Keratinocyte (primary cell): ENCODE measurements around the gene USP13. TPM values are rescaled to one million over a fixed set of nuclear protein-coding genes. Genes with fewer than 3 reads are reported as not detected.

Experiments
- DNase-seq: peaks from one replicate; pipeline ENCODE4 v3.0.0-alpha.2; 2011; ENCODE audit warnings: low read depth, missing footprints, low spot score
- FAIRE-seq: peaks from 2 replicates; lab custom pipeline; 2011; peaks lifted over from hg19 to GRCh38; lab: Jason Lieb, UNC
- H2AFZ ChIP-seq: 2 replicates; pipeline ENCODE4 v1.6.0; 2012; ENCODE audit warnings: low read length, control low read depth, inconsistent platforms; ENCODE audit not compliant: control insufficient read depth
- H3K27ac ChIP-seq: 2 replicates; pipeline ENCODE4 v1.5.1; 2011; ENCODE audit warnings: low read length; ENCODE audit not compliant: control insufficient read depth, insufficient read depth
- H3K27me3 ChIP-seq: 3 replicates; pipeline ENCODE4 v1.6.0; 2011; ENCODE audit warnings: low read length; ENCODE audit not compliant: control insufficient read depth, insufficient read depth; ENCODE audit errors: extremely low read depth
- H3K36me3 ChIP-seq, 2 experiments: 2 replicates in 1 of 2; 3 replicates in 1 of 2; pipeline ENCODE4 v1.5.1; 2011; ENCODE audit warnings: low read length in 2 of 2, mild to moderate bottlenecking in 1 of 2; ENCODE audit not compliant: control insufficient read depth in 2 of 2, insufficient read depth in 2 of 2; ENCODE audit errors: extremely low read depth in 1 of 2
- H3K4me1 ChIP-seq: 3 replicates; pipeline ENCODE4 v1.5.1; 2011; ENCODE audit warnings: low read length; ENCODE audit not compliant: control insufficient read depth, insufficient read depth; ENCODE audit errors: extremely low read depth
- H3K4me2 ChIP-seq: 3 replicates; pipeline ENCODE4 v1.6.0; 2011; ENCODE audit warnings: low read depth, low read length; ENCODE audit not compliant: control insufficient read depth, insufficient read depth; ENCODE audit errors: extremely low read depth
- H3K4me3 ChIP-seq, 3 experiments: fragments of 200-600 bp in 1 of 3; sonication (generic) in 1 of 3; 2 replicates in 2 of 3; 3 replicates in 1 of 3; pipeline ENCODE4 v1.5.1; 2011 to 2016; ENCODE audit warnings: low read length in 3 of 3, mild to moderate bottlenecking in 3 of 3, control low read depth in 2 of 3, inconsistent platforms in 1 of 3, low read depth in 1 of 3, mixed read lengths in 1 of 3, mixed run types in 1 of 3, moderate library complexity in 1 of 3; ENCODE audit not compliant: control insufficient read depth in 2 of 3, insufficient read depth in 2 of 3; ENCODE audit errors: extremely low read depth in 1 of 3
- H3K79me2 ChIP-seq: 2 replicates; pipeline ENCODE4 v1.6.0; 2012; ENCODE audit warnings: low read length; ENCODE audit not compliant: control insufficient read depth, insufficient read depth
- H3K9ac ChIP-seq: 3 replicates; pipeline ENCODE4 v1.6.0; 2011; ENCODE audit warnings: low read length; ENCODE audit not compliant: control insufficient read depth, insufficient read depth; ENCODE audit errors: extremely low read depth
- H3K9me1 ChIP-seq: 3 replicates; pipeline ENCODE4 v1.6.0; 2011; ENCODE audit warnings: low read length; ENCODE audit not compliant: control insufficient read depth, insufficient read depth; ENCODE audit errors: extremely low read depth
- H3K9me3 ChIP-seq: 2 replicates; pipeline ENCODE4 v1.5.1; 2012; ENCODE audit warnings: low read depth, low read length; ENCODE audit not compliant: control insufficient read depth
- H4K20me1 ChIP-seq: 3 replicates; pipeline ENCODE4 v1.6.0; 2011; ENCODE audit warnings: low read length; ENCODE audit not compliant: control insufficient read depth, insufficient read depth; ENCODE audit errors: extremely low read depth
- EZH2 ChIP-seq: IDR thresholded peaks from one replicate; pipeline ENCODE4 v1.6.1; 2012; ENCODE audit warnings: inconsistent platforms, mild to moderate bottlenecking, low read length, moderate library complexity
- dilution Hi-C: fragments of 300-500 bp; cut with MboI; formaldehyde crosslinking; loops from one replicate; pipeline ENCODE4 v1.7.0; 2020; ENCODE audit warnings: low sequenced_read_pairs; ENCODE audit not compliant: extremely low pct_ligation_motif_present
- polyA plus RNA-seq, 5 experiments: library from polyadenylated mRNA; depleted of rRNA in 3 of 5; stranded (reverse) in 3 of 5; stranded (forward) in 1 of 5; unstranded in 1 of 5; fragments of >200 nt; gene quantifications; 1 replicate in 1 of 5; 2 replicates in 3 of 5; 3 replicates in 1 of 5; pipeline versions ENCODE4 v1.2.1 to v1.2.3, GENCODE V29; 2011 to 2012; ENCODE audit warnings: missing spikeins in 2 of 5, low read depth in 1 of 5, low replicate concordance in 1 of 5
- TF ChIP-seq, protein P1 (sequence below), 3 experiments: IDR thresholded peaks in 1 of 3; conservative IDR thresholded peaks in 1 of 3; optimal IDR thresholded peaks in 1 of 3; 2 replicates in 2 of 3; 3 replicates in 1 of 3; pipeline versions ENCODE3 to v1.5.1; 2011; ENCODE audit warnings: low read length in 3 of 3, mild to moderate bottlenecking in 3 of 3, moderate library complexity in 2 of 3, control low read depth in 1 of 3, inconsistent platforms in 1 of 3; ENCODE audit not compliant: insufficient read depth in 2 of 3; ENCODE audit errors: extremely low read depth in 1 of 3

The USP13 gene
- polyA plus RNA-seq, 1 donor (not counting 4 experiments of a cell fraction or from before 2014, with no cell fraction given): 3.3 TPM

DNA sequence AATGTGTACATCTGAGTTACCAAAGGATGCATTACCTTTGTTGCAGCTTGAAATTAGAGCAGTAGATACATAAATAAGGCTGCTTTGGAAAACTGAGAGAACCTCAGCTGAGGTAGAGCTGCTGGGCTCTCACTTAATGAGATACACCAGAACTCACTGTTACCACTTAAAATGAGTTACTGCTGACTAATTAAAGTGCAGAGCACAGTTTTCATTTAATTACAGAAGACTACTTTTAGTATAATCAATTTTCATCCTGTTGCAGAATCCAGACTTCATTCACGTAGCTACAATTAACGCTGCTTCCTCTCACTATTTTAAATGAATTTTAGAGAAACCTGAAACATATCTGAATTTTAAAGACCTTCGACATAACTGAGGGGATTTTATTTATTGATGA is 169.5 kb downstream of the USP13 start:
- H3K4me1 ChIP-seq: no peaks in the 10 kb centered on the region
- no peak overlapping the region for H3K4me3 ChIP-seq
- dilution Hi-C loops: no loop called here
- H3K27me3 ChIP-seq: no peaks in the 10 kb centered on the region
- H3K9ac ChIP-seq: no peak overlapping the region
- no peak overlapping the region for H3K4me2 ChIP-seq
- H2AFZ ChIP-seq: no peak overlapping the region
- no peaks in the 10 kb centered on the region for H3K9me3 ChIP-seq
- H4K20me1 ChIP-seq: no peaks in the 10 kb centered on the region
- FAIRE-seq (no peak), DNase-seq (no peak)
- no peaks in the 10 kb centered on the region for H3K79me2 ChIP-seq
- no peaks in the 10 kb centered on the region for H3K9me1 ChIP-seq
- no peaks in the 10 kb centered on the region for H3K36me3 ChIP-seq
- TF ChIP-seq, protein P1, sequence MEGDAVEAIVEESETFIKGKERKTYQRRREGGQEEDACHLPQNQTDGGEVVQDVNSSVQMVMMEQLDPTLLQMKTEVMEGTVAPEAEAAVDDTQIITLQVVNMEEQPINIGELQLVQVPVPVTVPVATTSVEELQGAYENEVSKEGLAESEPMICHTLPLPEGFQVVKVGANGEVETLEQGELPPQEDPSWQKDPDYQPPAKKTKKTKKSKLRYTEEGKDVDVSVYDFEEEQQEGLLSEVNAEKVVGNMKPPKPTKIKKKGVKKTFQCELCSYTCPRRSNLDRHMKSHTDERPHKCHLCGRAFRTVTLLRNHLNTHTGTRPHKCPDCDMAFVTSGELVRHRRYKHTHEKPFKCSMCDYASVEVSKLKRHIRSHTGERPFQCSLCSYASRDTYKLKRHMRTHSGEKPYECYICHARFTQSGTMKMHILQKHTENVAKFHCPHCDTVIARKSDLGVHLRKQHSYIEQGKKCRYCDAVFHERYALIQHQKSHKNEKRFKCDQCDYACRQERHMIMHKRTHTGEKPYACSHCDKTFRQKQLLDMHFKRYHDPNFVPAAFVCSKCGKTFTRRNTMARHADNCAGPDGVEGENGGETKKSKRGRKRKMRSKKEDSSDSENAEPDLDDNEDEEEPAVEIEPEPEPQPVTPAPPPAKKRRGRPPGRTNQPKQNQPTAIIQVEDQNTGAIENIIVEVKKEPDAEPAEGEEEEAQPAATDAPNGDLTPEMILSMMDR (optimal IDR thresholded peaks at IDR 0.05 in 1 of 3, IDR thresholded peaks at IDR 0.05 in 1 of 3, conservative IDR thresholded peaks at IDR 0.05 in 1 of 3; ENCODE audit: extremely low read depth in 1 of 3, insufficient read depth in 2 of 3, low read length in 3 of 3): no peak
- no peak for TF ChIP-seq EZH2
- no peak overlapping the region for H3K27ac ChIP-seq

DNA sequence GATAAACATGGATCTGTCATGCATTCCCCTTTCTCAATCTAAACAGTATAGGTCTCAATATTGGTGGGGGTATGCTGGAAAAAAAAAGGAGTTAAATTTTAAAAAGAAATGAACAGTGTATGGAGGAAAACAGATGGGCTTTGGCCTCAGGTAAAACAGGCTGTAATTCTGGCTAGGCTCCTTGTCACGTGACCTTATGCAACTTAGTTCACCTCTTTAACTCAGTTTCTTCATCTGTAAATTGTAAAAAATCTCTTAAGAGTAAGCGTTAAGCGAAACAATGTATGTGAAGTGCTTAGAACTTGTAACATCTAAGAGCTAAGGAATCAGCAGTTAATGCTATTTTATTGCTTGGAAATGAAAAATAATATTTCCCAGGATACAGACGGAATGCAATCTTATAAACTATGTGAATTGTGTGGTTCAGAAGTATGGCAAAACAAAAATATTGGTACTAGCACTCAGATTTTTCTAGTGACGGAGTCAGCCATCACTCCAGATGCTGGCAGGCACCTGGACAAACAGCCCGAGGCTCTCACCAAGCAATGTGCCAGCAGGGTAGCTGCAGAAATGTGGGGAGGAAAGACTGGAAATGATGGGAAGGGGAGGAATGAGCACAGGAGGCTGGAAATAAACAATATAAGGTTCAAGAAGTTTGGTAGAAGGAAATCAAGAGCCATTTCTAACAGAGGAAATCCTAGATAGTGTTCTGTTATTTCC is 172.8 kb downstream of the USP13 start:
- no peak overlapping the region for H3K27ac ChIP-seq
- H2AFZ ChIP-seq: no peak overlapping the region
- H3K4me2 ChIP-seq: no peak overlapping the region
- no peak overlapping the region for H3K9ac ChIP-seq
- H3K36me3 ChIP-seq: no peaks in the 10 kb centered on the region
- H4K20me1 ChIP-seq: no peaks in the 10 kb centered on the region
- no peak for TF ChIP-seq EZH2
- TF ChIP-seq, protein P1 (optimal IDR thresholded peaks at IDR 0.05 in 1 of 3, IDR thresholded peaks at IDR 0.05 in 1 of 3, conservative IDR thresholded peaks at IDR 0.05 in 1 of 3; ENCODE audit: extremely low read depth in 1 of 3, insufficient read depth in 2 of 3, low read length in 3 of 3): no peak
- no peaks in the 10 kb centered on the region for H3K4me1 ChIP-seq
- DNase-seq (no peak), FAIRE-seq (no peak)
- no peaks in the 10 kb centered on the region for H3K79me2 ChIP-seq
- no peak overlapping the region for H3K4me3 ChIP-seq
- dilution Hi-C loops: no loop called here
- H3K9me1 ChIP-seq: no peaks in the 10 kb centered on the region
- H3K9me3 ChIP-seq: no peaks in the 10 kb centered on the region
- no peaks in the 10 kb centered on the region for H3K27me3 ChIP-seq
